ENCODE data around the gene PROSER2.
"Not testable (repeated sequence)": the region's sequence is repeated elsewhere in the genome, so short reads cannot be mapped to it uniquely, and the experiment has no call there.

Gene PROSER2

DNA sequence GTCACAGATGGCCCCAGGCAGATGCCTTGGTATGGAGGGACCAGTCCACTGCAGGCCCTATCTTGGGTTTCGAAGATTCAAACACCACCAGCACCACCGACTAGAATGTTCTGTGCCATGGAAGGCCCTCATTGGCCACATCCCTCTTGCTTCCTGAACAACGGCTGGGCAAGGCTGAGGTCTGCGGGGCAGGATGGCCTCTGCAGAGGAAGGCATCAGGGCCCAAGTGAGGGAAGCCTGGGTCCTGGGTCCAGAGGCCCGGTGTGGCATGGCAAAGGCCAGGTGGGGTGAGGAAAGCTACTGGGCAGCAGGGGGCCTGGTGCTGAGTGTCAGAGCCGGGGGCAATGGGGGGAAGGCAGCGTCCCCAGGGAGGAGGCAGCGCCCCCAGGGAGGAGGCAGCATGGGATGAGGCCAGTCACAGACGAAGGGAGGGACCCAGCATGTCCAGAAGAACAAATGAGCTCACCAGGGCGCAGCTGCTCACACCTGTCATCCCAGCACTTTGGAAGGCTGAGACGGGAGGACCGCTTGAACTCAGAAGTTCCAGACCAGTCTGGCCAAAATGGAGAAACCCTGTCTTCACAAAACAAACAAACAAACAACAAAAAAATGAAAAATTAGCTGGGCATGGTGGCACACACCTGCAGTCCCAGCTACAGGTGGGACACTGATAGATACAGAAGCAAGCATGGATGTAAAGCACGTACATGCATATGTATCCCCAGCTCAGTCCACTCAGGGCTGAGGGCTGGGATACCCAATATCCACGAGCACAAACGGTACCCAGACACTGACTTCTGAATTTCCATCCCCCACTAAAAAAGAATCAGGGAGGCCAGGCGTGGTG lies 64.4 kb downstream of the PROSER2 start:
- no peak for DNase-seq

DNA sequence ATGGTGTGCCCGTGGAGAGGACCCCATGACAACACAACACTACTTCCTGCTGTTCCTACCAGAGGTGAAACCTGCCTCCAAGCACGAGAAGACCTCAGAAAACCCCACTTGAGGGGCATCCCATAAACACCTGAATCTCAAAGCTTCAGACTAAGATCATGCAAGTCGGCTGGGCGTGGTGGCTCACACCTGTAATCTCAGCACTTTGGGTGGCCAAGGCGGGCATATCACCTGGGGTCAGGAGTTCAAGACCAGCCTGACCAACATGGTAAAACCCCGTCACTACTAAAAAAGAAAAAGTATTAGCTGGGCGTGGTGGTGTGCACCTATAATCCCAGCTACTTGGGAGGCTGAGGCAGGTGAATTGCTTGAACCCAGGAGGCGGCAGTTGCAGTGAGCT lies 66.1 kb downstream of the PROSER2 start:
- DNase-seq: not testable (repeated sequence)

DNA sequence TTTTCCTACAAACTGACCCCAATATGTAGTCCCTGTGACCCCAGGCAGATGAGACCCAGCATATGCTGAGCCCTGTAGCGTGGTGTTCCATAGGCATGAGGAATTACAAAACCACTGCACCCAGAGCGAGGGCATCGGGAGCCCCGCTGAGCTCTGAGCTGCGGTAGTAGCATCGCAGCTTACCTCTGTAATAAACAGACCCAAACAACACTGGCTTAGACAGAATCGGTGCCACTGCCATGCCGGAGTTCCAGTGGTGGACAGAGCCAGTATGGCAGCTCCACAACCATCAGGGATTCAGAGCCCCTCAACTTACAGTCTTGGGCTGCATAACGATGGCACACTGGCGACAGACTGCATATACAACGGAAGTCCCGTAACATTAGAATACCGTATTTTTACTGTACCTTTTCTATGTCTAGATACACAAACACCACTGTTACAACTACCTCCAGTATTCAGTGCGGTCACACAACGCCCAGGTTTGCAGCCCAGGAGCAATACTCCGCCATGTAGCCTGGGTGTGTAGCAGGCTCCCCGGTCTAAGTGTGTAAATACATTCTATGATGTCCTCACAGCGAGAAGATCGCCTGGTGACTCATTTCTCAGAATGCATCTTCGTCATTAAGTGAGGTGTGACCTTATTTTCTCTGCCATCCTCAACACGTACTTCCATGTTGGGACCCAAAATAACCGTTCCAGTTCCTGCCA lies 68.8 kb downstream of the PROSER2 start:
- no peak for DNase-seq

DNA sequence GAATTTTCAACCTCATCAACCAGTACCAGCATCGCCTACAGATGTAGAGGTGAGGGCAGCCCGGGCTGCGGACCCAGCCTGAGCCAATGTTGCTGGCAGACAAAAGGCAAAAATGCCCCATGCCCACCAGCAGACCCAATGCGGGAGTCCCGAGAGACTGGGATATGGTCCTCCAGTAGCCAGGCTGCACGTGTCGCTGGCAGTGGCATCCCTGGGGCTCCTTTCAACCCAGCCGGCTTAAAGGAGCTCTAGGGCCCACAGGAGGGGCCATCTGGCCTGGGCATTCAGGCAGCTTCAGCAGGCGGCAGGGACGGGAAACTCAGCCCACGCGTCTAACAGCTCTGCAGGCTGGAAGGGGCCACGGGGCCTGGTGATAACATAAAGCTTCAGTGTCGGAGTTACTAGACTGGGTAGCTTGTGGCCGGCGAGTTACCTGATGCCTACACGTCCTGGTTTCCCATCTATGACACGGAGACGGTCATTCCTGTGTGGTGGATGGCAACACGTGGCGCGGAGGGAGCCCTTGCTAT lies 70.7 kb downstream of the PROSER2 start:
- no peak for DNase-seq

DNA sequence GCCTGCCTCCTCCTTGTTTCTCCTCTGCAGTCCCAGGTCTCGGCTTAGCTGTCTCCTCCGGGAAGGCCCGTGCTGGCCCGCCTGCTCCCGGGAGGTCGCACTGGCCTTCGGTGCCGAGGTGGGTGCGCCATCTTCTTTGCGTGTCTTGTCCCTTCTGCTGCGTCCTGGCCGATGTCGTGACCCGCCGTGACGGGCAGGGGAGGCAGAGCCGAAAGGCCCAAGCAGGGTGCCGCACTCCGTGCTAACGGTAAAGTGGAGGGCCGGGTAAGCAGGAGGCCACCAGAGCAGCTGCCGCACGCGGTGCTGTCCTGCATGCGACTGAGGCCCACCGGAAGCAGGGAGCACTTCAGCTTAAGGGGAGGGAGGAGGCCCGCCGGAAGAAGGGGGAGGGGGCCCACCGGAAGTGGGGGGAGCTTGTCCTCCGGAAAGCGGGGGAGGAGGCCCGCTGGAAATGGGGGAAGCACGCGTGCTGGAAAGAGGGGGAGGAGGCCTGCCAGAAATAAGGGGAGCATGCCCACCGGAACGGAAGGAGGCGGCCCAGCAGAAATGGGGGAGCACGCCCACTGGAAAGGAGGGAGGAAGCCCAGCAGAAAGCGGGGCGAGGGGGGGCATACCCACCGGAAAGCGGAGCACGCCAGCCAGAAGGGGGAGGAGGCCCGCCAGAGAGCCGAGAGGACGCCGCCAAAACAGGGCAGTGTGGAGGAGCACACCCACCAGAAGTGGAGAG lies 71.4 kb downstream of the PROSER2 start:
- no peak for DNase-seq

DNA sequence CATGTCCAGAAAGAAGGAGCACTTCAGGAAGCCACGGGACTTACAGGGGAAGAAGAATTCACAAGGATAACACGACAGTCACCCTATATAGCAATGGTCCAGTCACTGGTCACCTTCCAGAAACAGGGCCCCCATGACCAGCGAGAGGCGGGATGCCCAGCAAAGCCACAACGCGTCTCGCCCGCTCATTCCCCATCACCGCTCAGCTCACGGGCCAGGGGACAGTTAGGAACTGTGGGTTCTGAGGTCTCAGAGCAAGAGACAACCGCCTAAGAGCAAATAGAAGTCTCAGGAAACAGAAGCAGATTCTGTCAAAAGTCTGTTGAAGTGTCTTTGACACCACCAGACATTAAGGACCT lies 71.9 kb downstream of the PROSER2 start:
- DNase-seq: no peak

DNA sequence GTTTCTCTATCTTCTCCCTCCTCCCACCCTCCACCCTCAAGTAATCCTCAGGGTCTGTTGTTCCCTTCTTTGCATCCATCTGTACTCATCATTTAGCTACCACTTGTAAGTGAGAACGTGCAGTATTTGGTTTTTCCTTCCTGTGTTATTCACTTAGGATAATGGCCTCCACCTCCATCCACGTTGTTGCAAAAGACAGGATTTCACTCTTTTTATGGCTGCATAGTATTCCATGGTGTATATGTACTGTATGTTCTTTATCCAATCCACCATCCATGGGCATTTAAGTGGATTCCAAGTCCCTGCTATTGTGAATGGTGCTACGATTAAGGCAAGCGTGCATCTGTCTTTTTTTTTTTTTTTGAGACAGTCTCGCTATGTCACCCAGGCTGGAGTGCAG lies 72.4 kb downstream of the PROSER2 start:
- DNase-seq: no peak

DNA sequence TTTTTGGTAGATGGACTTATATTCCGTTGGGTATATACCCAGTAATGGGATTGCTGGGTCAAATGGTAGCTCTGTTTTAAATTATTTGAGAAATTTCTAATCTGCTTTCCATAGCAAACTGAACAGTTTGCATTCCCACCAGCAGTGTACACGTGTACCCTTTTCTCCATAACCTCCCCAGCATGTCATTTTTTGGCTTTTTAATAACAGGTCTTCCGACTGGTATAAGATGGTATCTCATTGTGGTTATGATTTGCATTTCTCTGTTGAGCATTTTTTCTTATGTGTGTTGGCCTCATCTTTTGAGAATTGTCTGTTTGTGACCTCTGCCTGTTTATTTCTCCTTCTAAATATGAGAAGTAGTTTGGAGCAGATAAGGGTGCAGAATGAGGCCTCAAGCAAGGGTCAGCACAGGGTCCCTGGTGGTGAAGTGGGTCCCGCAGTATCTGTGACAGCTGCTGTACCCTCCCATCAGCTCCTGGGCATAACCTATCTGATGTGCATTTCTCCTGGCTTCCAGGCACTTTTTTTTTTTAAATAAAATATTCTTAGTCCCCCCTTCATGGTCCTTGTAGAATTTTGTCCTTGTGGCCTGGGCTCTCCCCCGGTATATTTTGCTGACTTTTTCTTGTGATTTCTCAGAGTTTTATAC lies 73.5 kb downstream of the PROSER2 start:
- no peak for DNase-seq

DNA sequence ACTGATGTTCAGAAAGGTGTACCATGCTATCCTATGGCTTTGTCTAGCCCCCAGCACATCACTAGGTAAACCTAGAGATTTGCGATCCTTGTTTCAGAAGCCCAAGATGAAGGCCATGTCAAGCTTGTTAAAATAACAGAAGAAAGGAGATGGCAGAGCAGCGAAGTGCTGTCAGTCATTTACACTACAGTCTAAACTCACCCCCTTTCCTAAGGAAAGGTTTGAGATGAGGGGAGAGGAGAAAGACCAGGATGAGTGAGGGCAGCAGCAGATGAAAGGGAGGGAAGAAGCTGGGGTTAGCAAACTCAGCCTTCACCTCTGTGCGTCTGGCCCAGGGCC lies 74.8 kb downstream of the PROSER2 start:
- no peak for DNase-seq

DNA sequence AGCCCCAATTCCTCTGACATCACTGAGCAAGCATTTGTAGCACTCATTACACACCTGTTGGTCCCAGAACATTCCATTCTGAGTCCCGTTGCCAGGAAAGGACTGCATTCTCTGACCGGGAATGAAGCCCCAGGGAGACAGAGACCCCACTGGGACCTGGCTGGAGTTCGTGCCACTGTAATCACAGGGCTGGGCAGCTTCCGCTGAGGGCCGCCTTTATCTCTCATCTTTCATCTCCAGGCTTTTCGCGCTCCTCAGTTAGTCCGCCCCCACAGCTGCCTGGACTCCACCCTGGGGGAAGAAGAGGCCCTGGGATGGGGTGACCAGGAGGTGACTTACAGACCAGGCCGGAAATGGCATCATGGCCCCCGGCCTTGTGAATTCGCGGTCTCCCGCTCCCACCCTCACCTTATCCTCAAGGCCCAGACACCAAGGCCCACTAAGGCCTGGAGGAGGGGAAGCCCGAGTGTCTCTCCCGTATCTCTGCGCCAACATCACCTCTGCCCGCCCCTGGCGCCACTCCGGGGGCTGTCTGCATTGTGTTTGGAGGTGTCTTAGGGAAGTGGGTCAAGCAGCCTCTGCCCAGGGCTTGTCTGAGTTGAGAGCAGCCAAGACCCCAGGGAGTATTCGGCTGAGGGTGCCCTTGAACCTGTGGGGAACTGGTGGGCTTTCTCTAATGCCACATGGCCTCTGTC lies 75.4 kb downstream of the PROSER2 start:
- DNase-seq: no peak

DNA sequence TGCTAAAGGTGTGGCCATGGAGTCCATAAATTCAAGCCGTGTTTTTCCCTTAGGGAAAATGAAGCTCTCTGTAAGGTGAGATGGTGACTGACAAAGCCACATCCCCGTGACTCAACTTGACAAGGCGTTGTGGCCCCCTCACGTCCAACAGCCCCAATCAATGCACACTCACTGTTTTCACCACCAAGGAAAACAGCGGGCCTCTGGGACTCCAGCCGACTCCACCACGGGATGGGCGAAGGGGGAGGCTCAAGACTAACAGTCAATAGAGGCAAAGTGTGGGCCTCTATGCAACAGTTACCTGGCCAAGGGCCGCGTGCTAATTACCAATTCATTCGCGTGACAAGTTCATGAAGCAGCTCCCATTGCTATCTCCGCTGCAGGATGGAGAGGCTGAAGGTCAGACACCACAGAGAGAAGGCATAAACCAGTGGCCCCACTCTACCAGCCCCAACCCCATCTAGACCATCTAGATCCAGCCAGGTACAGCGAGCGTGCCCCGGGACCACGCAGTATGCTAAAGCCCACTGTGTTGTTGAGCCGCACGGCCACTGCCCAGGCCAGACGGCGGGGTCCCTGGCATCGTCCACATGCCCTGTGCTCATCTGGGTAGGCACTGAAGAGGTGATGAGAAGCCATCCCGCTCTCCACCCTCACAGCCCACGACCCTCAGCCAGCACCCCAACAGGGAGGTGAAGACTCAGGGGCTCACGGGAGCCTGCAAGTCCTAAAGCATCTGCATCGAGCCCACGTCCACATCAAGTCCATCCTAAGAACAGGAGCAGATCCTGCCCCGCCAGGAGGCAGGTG lies 76.1 kb downstream of the PROSER2 start:
- no peak for DNase-seq

DNA sequence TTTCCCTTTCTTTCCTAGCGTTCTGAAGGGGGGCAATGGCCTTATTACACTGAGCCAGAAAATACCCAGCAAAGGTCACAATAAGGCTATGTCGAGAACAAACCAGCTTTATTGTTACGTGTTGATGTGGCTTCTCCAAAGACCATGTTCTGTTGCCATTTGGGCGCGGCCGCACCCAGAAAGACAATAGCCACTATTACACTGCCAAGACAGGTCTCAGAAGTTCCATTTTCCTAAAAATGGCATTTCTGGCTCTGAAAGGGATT lies 77.8 kb downstream of the PROSER2 start:
- no peak for DNase-seq

DNA sequence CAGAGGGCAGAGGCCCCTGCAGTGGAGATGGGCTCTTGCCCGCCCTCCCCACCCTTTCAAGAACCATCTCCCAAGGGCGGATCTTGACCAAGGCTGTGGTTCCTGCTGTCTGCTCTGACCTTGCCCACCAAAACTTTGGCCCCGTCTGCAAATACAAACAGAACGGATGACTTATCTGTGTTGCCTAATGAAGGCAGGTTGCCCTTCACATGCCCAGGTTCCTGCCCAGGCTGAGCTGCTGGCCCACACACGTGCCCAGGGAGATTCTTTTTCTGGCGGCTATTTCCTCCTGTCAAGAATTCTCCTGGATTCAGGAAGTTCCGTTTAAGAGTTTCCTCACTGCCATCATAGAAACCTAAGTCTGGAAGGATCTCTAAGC lies 78.3 kb downstream of the PROSER2 start:
- no peak for DNase-seq

DNA sequence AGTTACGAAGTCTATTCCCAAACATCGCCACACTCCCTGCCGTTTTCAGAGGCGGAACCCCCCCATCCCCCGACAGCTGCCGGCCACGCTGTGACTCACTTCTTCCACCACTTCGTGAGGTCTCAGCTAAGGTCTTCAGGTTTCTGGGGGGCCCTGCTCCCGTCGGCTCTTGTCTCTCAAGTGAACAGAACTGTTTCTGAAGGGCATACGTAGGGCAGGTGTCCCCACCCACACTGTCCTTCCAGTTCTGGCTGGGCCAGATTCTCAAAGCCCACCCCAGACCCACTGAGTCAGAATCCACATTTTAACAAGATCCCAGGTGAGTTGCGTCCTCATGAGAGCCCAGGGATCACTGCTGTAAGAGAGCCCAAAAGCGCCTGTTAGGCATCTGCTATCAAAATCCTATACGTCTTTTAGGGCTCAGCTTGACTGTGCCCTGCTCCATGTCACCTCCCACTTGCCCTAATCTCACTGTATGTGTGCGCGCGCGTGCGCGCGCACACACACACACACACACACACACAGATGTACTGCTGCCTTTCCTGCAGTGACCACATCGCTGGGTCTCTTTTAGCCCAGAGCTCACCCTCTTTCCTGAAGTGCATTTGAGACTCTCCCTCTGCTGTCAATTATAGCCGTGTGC lies 78.8 kb downstream of the PROSER2 start:
- no peak for DNase-seq

DNA sequence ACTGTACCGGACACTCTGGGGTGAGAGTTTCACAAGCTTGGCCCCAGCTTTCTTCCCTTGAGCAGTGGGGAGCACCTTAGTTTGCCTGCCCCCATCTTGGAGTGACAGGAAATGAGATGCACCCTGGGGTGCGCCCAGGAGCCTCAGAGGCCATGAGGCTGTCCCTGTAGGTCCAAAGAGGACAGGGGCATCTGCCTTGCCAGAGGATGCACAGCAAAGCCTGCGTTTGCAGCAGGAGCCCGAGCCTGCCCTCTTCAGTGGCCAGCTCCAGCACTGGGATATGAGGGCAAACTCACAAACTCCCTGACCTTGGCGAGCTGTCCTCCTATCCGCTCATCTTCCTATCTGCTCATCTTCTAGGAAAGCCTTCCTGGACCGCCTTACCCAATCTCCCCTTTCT lies 79.5 kb downstream of the PROSER2 start:
- no peak for DNase-seq

DNA sequence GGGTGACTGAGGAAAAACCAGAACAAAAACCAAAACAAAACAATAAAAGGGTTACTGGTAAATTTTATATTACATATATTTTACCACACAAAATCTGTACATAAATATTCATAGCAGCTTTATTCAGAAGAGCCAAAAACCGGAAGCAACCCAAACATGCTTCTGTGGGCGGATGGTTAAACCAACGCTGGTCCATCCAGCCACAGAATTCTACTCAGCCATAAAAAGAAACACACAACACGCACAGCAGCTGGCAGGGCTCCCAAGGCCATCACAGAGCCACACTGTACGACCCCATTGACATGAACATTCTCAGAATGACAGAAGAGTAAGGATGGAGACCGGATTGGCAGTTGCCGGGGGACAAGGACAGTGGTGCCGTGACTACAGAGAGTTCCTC lies 83.6 kb downstream of the PROSER2 start:
- DNase-seq: no peak

DNA sequence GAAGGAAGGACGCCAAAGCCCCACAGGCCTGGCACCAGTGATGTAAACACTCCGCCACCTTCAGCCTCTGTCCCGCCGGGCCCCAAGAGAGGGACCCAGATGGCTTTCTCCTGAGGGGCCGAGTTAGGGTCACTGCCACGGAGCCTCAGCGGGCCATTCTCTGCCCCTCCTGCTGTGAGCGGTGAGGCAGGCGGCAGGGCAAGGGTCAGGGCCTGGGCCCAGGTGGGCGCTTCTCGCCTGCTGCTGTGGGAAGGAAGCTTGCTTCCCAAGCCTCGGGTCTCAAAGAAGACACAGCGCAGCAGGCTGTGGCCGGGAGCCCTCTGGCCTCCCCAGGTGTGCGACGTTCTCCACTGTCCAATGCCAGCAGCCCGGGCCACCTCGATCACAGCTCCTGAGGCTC lies 84.8 kb downstream of the PROSER2 start:
- no peak for DNase-seq

DNA sequence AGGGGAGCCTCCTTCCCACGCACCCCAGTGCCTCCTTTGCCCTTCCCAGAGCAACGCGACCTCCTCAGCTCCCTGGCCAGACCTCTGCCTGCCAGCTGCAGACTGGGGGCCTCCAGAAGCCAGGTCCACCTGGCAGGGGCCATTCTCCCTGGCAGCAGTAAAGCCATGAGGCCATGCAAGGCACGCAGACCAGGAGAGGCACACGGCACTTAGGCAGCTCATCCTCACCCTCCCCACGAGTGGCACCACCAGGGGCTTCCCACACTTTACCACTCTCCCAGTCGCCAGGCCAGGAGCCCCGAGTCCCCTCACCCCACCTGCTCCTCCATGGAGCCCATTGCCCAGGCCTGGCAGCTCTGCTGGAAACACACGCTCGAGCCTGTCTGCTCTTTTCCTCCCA lies 85.4 kb downstream of the PROSER2 start:
- no peak for DNase-seq

DNA sequence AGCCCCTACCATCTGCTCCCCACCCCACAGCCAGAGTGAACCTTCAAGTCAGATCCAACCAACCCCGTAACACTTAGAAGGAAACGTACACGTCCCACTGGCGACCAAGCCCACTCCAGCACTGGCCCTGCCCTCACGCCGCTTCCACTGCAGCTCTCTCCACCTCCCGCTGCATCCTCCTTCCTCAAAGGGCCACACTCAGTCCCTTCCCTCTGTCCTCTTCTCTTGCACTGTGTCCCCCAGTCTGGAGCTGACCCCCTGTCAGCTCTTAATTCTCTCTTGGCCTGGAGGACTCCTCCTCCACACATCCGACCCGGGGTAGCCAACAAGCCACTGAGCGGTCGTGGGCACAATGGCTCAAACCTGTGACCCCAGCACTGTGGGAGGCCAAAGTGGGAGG lies 85.8 kb downstream of the PROSER2 start:
- no peak for DNase-seq

DNA sequence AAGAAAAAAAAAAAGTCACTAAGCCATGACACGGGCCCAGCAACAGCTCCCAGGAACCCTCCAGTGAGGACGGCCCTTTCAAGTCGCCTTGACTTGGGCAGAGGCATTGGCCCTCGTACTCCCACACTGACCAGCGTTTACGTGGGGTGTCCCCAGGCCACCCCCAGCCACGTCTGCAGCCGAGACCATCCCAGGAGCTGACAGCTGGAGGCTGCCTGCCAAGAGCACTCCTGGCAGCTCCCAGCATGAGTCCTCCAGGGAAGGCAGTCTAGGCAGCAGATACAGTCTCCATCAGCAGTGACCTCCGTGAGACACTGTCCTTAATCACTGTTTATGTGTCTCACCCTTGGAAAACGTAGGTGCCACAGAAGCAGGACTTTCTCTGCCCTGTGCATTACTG lies 86.5 kb downstream of the PROSER2 start:
- DNase-seq: no peak

DNA sequence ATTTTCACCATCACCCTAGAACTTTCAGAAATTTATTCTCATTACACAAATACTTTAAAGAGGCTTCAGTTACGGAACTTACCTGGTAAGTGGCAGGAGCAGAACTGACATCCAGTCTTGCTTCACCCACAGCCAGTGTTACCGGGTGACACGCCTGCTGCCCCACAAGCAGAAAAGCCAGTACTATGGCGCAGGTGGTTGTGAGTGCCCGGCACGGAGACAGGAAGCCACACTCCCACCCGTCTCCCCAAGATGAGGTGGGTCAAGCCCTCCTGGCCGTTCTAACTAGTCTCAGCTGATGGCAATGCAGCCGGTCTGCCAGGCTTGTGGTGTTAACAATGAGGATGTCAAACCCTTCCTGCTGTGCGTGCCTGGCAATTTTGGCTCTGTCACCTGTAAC lies 86.9 kb downstream of the PROSER2 start:
- no peak for DNase-seq
